ENCODE data around the gene SHKBP1.
A peak's percentile ranks its signal among the peaks of the same experiment; 100 is the strongest.

- TF ChIP-seq FOXP2 (optimal IDR thresholded peaks at IDR 0.05; ENCODE audit: borderline replicate concordance, extremely low read depth, extremely low read length, insufficient read depth) (no peak), SIN3A (IDR thresholded peaks at IDR 0.05; ENCODE audit: borderline replicate concordance, insufficient read depth, low read length) (no peak), POLR2AphosphoS5 (IDR thresholded peaks at IDR 0.05; ENCODE audit: low read depth, low read length) (peak; percentile 29; the same call in 1 of the 2 replicates), REST (IDR thresholded peaks at IDR 0.05; ENCODE audit: insufficient read depth in 1 of 2, low read depth in 2 of 2, low read length in 2 of 2) (no peak), TAF1 (IDR thresholded peaks at IDR 0.05; ENCODE audit: borderline replicate concordance, insufficient read depth, low read length) (no peak)
These were observed 48.9 kb downstream of the SHKBP1 start for GRCh38 chr19:40625406-40626120.
